Right atrium auricular region (tissue), 2 donors: ENCODE results near the gene TMCC3. TPM values are rescaled to one million over a fixed set of nuclear protein-coding genes. Genes with fewer than 3 reads are reported as not detected.

Source experiments
- DNase-seq: peaks from one replicate; pipeline ENCODE4 v3.0.0-alpha.2; 2019; ENCODE audit warnings: low spot score
- H3K27ac ChIP-seq, 2 donors: fragments of 200-600 bp; sonication (generic); 1 replicate in 1 of 2; 2 replicates in 1 of 2; pipeline ENCODE4 v1.5.1; 2016 to 2019
- H3K27me3 ChIP-seq, 2 donors: fragments of 200-600 bp; sonication (generic); one replicate each; pipeline versions ENCODE4 v1.5.1 to v1.6.0; 2017 to 2019
- H3K36me3 ChIP-seq: fragments of 200-600 bp; sonication (generic); one replicate; pipeline ENCODE4 v1.5.1; 2016
- H3K4me1 ChIP-seq, 2 donors: fragments of 200-600 bp; sonication (generic); one replicate each; pipeline versions ENCODE4 v1.5.1 to v1.6.0; 2017 to 2019
- H3K4me3 ChIP-seq, 2 donors: fragments of 200-600 bp; sonication (generic); 1 replicate in 1 of 2; 2 replicates in 1 of 2; pipeline ENCODE4 v1.5.1; 2017 to 2019; ENCODE audit warnings: mild to moderate bottlenecking in 1 of 2, moderate library complexity in 1 of 2
- H3K9me3 ChIP-seq, 2 donors: fragments of 200-600 bp; sonication (generic); one replicate each; pipeline ENCODE4 v1.5.1; 2019
- total RNA-seq, 2 donors: library from RNA; depleted of rRNA; stranded (reverse); fragments of >200 nt; gene quantifications; one replicate each; pipeline ENCODE4 v1.1.0, GENCODE V29; 2016
- TF ChIP-seq, protein P1 (sequence below), 2 donors: fragments of 200-600 bp; sonication (generic); IDR thresholded peaks; one replicate each; pipeline ENCODE4 v1.5.1; 2019; ENCODE audit warnings: antibody characterized with exemption in 2 of 2

Gene TMCC3
- total RNA-seq, 2 donors from 2014 or later, result 4.4 to 4.7 TPM

GRCh38 chr12:94622475-94622874 is 27.9 kb downstream of the TMCC3 start:
- Histone ChIP-seq H3K4me1 (peaks cover 0 to 22% of the 10 kb centered on the region in 2 donors), H3K27ac (no peak overlapping the region), H3K9me3 (no peaks in the 10 kb centered on the region)

DNA sequence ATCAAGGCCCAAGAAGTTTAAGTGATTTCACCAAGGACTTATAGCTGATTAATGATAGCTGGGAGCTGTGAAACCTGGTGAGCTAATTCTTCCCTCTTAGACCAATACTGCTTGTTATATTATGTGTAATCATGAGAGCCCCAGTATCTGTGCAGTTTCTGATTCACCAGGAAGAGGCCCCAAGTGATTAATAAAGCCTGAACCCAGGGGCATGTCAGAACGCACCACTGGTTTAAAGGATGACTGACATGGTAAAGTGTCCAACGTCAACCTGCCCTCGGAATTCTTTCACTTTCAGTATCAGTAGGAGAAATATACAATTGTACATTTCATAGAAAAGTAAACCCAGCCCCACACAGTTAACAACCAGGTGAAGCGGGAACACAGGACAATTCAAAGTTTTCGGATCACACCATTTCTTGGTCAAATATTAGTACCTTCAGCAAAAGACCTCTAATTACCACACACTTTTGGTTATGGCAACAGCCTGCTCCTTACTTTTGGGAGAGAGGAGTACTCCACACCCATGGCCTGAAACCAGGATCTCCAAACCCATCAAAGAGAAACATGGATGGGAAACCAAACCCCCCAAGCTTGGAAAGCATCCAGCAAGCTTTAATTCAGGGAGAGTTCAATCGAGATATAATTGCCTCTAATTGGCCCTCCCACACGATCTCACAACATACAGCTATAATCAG is 28.5 kb downstream of the TMCC3 start:
- no peak overlapping the region for H3K27ac ChIP-seq
- H3K9me3 ChIP-seq, result no peaks in the 10 kb centered on the region
- no peaks in the 10 kb centered on the region for H3K27me3 ChIP-seq
- H3K4me3 ChIP-seq, result no peak overlapping the region
- TF ChIP-seq, protein P1, sequence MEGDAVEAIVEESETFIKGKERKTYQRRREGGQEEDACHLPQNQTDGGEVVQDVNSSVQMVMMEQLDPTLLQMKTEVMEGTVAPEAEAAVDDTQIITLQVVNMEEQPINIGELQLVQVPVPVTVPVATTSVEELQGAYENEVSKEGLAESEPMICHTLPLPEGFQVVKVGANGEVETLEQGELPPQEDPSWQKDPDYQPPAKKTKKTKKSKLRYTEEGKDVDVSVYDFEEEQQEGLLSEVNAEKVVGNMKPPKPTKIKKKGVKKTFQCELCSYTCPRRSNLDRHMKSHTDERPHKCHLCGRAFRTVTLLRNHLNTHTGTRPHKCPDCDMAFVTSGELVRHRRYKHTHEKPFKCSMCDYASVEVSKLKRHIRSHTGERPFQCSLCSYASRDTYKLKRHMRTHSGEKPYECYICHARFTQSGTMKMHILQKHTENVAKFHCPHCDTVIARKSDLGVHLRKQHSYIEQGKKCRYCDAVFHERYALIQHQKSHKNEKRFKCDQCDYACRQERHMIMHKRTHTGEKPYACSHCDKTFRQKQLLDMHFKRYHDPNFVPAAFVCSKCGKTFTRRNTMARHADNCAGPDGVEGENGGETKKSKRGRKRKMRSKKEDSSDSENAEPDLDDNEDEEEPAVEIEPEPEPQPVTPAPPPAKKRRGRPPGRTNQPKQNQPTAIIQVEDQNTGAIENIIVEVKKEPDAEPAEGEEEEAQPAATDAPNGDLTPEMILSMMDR (IDR thresholded peaks at IDR 0.05), result no peak
- peaks cover 0 to 25% of the 10 kb centered on the region in 2 donors for H3K4me1 ChIP-seq
- no peaks in the 10 kb centered on the region for H3K36me3 ChIP-seq
- no peak for DNase-seq

More at GRCh38 chr12:94622475-94622874, 27.9 kb downstream of the TMCC3 start:
- TF ChIP-seq, protein P1 (IDR thresholded peaks at IDR 0.05), result no peak
- Histone ChIP-seq H3K4me3 (no peak overlapping the region), H3K36me3 (no peaks in the 10 kb centered on the region), H3K27me3 (no peaks in the 10 kb centered on the region)
- no peak for DNase-seq

DNA sequence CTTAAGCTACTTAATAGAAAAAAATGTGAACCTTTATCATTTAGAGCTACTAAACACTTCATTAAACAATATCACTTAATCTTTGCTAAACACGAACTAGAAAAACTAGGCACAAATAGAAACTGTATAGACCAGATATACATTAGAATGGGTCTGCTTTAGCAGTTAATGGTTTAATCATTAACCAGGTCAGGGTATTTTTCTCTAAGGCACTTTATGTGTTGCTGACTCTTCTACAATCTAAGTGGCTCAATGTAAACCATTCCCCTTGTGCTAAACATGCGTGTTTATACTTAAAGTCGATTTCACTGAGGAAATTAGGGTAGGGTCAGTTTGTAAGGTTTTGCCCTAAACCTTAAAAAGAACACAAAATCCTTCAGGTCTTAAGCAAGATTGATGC is 29.7 kb downstream of the TMCC3 start:
- H3K27me3 ChIP-seq, result no peaks in the 10 kb centered on the region
- H3K4me3 ChIP-seq, result no peak overlapping the region
- H3K27ac ChIP-seq, result no peak overlapping the region
- no peaks in the 10 kb centered on the region for H3K9me3 ChIP-seq
- TF ChIP-seq, protein P1 (IDR thresholded peaks at IDR 0.05), result no peak
- H3K4me1 ChIP-seq, result peaks cover 0 to 36% of the 10 kb centered on the region in 2 donors
- H3K36me3 ChIP-seq, result no peaks in the 10 kb centered on the region
- no peak for DNase-seq

DNA sequence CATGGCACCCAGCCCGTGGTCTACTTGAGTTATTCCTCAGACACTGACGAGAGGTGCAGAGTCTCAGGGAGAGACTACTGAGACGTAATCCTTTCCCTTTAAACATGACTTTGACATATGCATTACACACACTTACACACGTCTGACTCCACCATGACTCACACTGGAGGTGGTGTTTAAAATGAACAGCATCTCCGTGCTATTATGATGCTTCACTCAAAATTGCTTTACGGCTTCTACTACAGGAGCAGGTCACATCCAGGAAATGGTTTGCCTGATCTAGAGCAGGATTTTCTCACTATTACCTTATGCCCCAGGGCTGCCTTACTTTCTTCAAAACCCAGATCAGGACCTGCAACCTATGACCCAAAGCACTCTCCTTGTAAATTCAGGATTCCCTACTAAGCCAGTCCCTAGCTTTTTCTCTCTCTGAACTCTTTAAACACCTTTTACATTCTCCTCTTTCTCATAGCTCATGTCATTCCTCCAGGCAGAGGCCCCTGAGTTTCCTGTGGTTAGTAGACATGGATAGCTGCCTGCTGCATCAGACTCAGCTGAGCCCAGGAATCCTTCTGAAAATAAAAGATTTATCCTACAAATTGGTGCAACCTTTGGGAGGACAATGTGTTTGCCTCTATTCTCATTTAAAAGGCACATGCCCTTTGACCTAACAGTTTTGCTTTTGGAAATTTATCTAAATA is 31.2 kb downstream of the TMCC3 start:
- H3K27ac ChIP-seq, result no peak overlapping the region
- peaks cover 0 to 51% of the 10 kb centered on the region in 2 donors for H3K4me1 ChIP-seq
- no peaks in the 10 kb centered on the region for H3K27me3 ChIP-seq
- no peaks in the 10 kb centered on the region for H3K36me3 ChIP-seq
- no peaks in the 10 kb centered on the region for H3K9me3 ChIP-seq
- no peak for DNase-seq
- no peak overlapping the region for H3K4me3 ChIP-seq
- TF ChIP-seq, protein P1 (IDR thresholded peaks at IDR 0.05), result no peak

DNA sequence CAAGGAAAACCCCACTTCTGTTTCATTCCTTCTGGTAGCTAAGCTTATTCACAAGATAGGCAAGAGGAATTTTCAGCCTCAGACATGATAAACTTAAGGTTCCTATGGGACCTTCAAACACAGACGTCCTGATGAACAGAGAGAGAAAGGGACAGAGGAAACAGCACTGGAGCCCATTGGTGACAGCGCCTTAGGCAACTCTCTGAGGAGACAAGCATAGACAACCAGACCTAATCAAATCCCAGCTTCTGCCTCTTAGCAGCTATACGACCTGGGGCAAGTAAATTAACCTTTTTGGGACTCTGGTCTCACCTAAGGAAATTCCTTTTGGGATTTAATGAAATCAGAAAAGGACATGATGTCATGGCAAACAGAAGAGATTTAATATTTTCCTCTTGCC is 33.3 kb downstream of the TMCC3 start:
- peaks cover 0 to 40% of the 10 kb centered on the region in 2 donors for H3K4me1 ChIP-seq

More for the DNA sequence above, 33.3 kb downstream of the TMCC3 start:
- no peaks in the 10 kb centered on the region for H3K9me3 ChIP-seq
- peak overlapping the region in 1 of 2 donors; percentile 46 for H3K27ac ChIP-seq
- TF ChIP-seq, protein P1 (IDR thresholded peaks at IDR 0.05), result no peak
- no peak for DNase-seq
- H3K4me3 ChIP-seq, result no peak overlapping the region
- no peaks in the 10 kb centered on the region for H3K27me3 ChIP-seq
- no peaks in the 10 kb centered on the region for H3K36me3 ChIP-seq
